Thoracic aorta (tissue), 2 donors: Measurements from ENCODE around the gene TNFSF13. TPM values are rescaled to one million over a fixed set of nuclear protein-coding genes. Genes with fewer than 3 reads are reported as not detected.

ENCODE experiments used
- ATAC-seq: fragments of 150-250 bp; one replicate; pipeline ENCODE4 v1.8.0; 2017; ENCODE audit warnings: low read depth; ENCODE audit not compliant: insufficient number of reproducible peaks, low FRiP score
- DNase-seq: peaks from one replicate; pipeline ENCODE4 v3.0.0-alpha.2; 2020; ENCODE audit warnings: low spot score
- H3K27ac ChIP-seq, 2 donors: fragments of 200-600 bp; sonication (generic); 1 replicate in 1 of 2; 2 replicates in 1 of 2; pipeline ENCODE4 v1.5.1; 2016; ENCODE audit warnings: mild to moderate bottlenecking in 2 of 2, moderate library complexity in 2 of 2
- H3K27me3 ChIP-seq: fragments of 200-600 bp; sonication (generic); replicated peaks from 2 replicates; pipeline ENCODE4 v1.6.0; 2016; ENCODE audit warnings: mild to moderate bottlenecking; ENCODE audit not compliant: insufficient read depth
- H3K36me3 ChIP-seq: fragments of 200-600 bp; sonication (generic); one replicate; pipeline ENCODE4 v1.5.1; 2016
- H3K4me1 ChIP-seq, 2 donors: fragments of 200-600 bp; sonication (generic); 1 replicate in 1 of 2; 2 replicates in 1 of 2; pipeline versions ENCODE4 v1.5.1 to v1.6.0; 2016; ENCODE audit warnings: low read depth in 2 of 2, mild to moderate bottlenecking in 1 of 2; ENCODE audit not compliant: control insufficient read depth in 1 of 2
- H3K4me3 ChIP-seq: fragments of 200-600 bp; sonication (generic); 2 replicates; pipeline ENCODE4 v1.5.1; 2016; ENCODE audit warnings: mild to moderate bottlenecking
- H3K9me3 ChIP-seq: fragments of 200-600 bp; sonication (generic); 2 replicates; pipeline ENCODE4 v1.5.1; 2016
- total RNA-seq, 2 donors: library from RNA; depleted of rRNA; stranded (reverse); fragments of >200 nt; gene quantifications; one replicate each; pipeline versions ENCODE4 v1.1.0 to v1.2.3, GENCODE V29; 2016
- TF ChIP-seq, protein P1 (sequence below): fragments of 200-600 bp; sonication (generic); IDR thresholded peaks from one replicate; pipeline ENCODE4 v1.5.1; 2019; ENCODE audit warnings: antibody characterized with exemption

The TNFSF13 gene
- total RNA-seq, 2 donors from 2014 or later = 40.5 to 49.2 TPM

DNA sequence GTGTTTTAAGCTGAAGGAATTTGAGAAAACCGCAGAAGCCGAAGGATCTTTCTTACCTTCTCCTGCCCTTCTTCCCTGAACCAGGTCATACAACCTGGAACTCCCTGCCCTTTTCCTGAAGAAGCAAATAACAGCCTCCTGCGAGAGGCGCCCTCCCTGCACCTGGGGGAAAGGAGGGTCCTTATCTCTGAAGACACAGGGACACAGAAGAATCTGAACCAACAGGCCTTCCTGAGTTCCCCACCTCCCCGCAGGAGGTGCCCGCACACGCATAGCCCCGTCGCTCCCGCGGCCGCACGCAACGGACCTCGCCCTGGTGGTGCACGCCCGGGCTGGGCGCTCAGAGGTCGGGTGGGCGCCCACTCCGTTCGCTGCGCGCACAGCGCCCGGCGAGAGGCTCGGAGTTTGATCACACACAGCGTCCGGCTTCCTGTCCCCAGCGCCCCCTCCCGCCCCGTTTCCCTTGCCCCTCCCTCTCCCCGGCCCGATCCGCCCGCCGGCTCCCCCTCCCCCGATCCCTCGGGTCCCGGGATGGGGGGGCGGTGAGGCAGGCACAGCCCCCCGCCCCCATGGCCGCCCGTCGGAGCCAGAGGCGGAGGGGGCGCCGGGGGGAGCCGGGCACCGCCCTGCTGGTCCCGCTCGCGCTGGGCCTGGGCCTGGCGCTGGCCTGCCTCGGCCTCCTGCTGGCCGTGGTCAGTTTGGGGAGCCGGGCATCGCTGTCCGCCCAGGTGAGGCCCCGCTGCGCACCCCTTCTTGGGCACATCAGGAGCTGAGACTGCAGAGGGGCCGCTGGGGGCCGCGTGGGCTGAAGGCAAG lies 9.8 kb upstream of the TNFSF13 start, which contains the start of gene TNFSF12:
TNFSF12 (plus strand) TSS at position 474 of the 816 bp plus-strand sequence; CDS start at position 570, 96 bp downstream.
- no peak for DNase-seq
- TF ChIP-seq, protein P1, sequence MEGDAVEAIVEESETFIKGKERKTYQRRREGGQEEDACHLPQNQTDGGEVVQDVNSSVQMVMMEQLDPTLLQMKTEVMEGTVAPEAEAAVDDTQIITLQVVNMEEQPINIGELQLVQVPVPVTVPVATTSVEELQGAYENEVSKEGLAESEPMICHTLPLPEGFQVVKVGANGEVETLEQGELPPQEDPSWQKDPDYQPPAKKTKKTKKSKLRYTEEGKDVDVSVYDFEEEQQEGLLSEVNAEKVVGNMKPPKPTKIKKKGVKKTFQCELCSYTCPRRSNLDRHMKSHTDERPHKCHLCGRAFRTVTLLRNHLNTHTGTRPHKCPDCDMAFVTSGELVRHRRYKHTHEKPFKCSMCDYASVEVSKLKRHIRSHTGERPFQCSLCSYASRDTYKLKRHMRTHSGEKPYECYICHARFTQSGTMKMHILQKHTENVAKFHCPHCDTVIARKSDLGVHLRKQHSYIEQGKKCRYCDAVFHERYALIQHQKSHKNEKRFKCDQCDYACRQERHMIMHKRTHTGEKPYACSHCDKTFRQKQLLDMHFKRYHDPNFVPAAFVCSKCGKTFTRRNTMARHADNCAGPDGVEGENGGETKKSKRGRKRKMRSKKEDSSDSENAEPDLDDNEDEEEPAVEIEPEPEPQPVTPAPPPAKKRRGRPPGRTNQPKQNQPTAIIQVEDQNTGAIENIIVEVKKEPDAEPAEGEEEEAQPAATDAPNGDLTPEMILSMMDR = peak; percentile 36

DNA sequence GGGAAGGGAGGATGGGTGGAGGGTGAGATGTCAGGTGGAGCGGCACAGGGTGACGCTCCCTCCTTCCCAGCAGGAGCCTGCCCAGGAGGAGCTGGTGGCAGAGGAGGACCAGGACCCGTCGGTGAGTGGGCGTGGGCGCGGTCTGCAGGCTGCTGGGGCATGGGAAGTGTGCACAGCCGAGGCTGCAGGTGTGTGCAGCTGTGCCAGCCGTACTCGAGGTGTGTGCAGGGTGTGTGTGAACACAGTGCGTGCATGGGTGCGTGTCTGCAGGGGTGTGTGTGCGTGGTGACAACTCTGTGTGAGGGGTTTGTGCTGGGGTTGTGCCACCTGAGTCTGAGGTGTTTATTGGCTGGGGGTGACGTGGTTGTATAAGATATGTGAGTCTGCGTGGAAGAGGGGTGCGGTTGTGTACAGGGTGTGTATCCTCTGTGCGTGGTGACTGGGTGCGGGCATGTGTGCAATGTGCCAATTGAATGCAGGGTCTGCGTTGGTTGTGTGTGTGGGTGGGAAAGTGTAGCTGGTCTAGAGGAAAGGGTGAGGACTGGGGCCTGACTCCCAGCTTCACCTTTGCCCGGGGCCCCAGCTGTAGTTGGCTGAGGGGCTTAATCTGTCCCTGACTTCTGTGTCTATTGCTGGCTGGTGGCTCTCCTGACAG lies 9.0 kb upstream of the TNFSF13 start:
- peaks cover 10 to 29% of the 10 kb centered on the region in 2 donors for H3K4me1 ChIP-seq
- TF ChIP-seq, protein P1 = no peak
- DNase-seq (no peak), ATAC-seq (peak; percentile 6)
- H3K27ac ChIP-seq = peak overlapping the region; percentile 91 to 92
- no peaks in the 10 kb centered on the region for H3K27me3 ChIP-seq
- H3K4me3 ChIP-seq = peak overlapping the region; percentile 85
- no peaks in the 10 kb centered on the region for H3K9me3 ChIP-seq
- H3K36me3 ChIP-seq = peaks cover 3% of the 10 kb centered on the region

More for the DNA sequence above, 9.8 kb upstream of the TNFSF13 start, which contains the start of gene TNFSF12:
- ATAC-seq = peak; percentile 39
- H3K4me3 ChIP-seq = peak within 1 kb of the TSS; percentile 85
- peak within 1 kb of the TSS; percentile 91 to 92 for H3K27ac ChIP-seq
- no peaks in the 10 kb centered on the region for H3K27me3 ChIP-seq
- no peaks in the 10 kb centered on the region for H3K9me3 ChIP-seq
- H3K4me1 ChIP-seq = peaks cover 10 to 33% of the 10 kb centered on the region in 2 donors
- peaks cover 3% of the 10 kb centered on the region for H3K36me3 ChIP-seq

DNA sequence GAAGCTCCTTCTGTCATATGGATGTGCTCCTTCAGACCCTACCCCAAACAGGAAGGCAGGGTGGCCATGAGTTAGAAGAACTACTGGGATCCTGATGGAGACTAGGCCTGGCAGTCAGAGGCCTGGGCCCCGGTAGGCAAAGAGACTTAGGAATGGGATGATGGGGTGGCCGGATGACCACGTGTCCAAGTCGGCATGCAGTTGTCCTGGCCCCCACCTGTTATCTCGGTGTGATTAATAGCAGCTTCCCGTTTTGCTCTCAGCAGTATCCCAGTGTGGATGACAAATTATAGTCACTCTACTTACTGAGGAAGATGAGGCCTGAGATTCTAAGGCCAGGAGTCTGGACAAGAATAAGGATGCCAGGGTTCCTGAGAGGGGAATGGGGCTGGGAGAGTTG lies 8.2 kb upstream of the TNFSF13 start:
- Histone ChIP-seq H3K4me1 (peaks cover 10 to 21% of the 10 kb centered on the region in 2 donors), H3K27ac (peak overlapping the region; percentile 73 to 91), H3K4me3 (peak overlapping the region; percentile 85), H3K27me3 (no peaks in the 10 kb centered on the region), H3K9me3 (no peaks in the 10 kb centered on the region), H3K36me3 (peaks cover 3% of the 10 kb centered on the region)
- DNase-seq (no peak), ATAC-seq (no peak)
- TF ChIP-seq, protein P1 = no peak

DNA sequence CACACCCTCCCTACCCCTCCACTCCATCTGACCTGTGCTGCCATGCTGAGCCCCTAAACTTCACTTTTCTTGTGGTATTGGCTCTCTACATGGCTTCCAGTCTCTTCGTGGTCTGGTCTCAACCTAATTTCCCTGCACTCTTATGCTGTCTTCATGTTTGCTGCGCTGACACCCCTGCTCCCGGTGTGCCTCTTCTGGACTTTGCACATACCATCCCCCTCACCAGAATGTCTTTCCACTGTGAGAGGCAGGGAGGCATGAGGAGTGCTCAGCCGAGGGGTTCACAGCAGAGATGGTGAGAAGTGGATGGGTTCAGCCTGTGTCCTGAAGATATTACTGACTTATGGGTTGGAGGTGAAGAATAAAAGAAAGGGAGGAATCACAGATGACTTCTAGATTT lies 7.2 kb upstream of the TNFSF13 start:
- peaks cover 3% of the 10 kb centered on the region for H3K36me3 ChIP-seq
- DNase-seq (no peak), ATAC-seq (no peak)
- H3K4me1 ChIP-seq = peaks cover 10 to 20% of the 10 kb centered on the region in 2 donors
- H3K4me3 ChIP-seq = no peak overlapping the region
- TF ChIP-seq, protein P1 = no peak
- H3K27ac ChIP-seq = peak overlapping the region in 1 of 2 donors; percentile 17
- no peaks in the 10 kb centered on the region for H3K9me3 ChIP-seq
- no peaks in the 10 kb centered on the region for H3K27me3 ChIP-seq

DNA sequence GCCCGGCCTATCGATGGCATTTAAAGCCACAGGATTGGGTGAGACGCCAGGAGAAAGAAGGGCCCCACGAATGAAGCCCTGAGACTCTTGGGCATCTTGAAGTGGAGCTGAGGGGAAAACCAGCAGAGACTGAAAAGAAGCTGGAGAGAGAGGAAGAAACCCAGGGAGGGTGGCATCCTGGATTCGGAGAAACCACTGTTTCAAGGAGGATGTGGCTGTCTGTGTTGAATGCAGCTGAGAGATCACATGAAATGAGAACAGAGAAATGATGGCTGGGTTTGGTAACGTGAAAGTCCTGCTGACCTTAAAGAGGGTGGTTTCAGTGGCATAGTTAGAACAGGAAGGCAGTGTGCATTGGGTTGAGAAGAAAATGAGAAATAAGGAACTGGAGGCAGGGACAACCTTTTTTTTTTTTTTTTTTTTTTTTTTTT lies 5.9 kb upstream of the TNFSF13 start:
- H3K4me3 ChIP-seq = no peak overlapping the region
- peaks cover 14 to 26% of the 10 kb centered on the region in 2 donors for H3K4me1 ChIP-seq
- H3K9me3 ChIP-seq = no peaks in the 10 kb centered on the region
- peak overlapping the region in 1 of 2 donors; percentile 17 for H3K27ac ChIP-seq
- TF ChIP-seq, protein P1 = no peak
- ATAC-seq (no peak), DNase-seq (no peak)
- no peaks in the 10 kb centered on the region for H3K27me3 ChIP-seq
- peaks cover 3% of the 10 kb centered on the region for H3K36me3 ChIP-seq
